Measurements from ENCODE around the gene HUWE1.

HUWE1 gene

GRCh38 chrX:53688300-53688699 lies 1.8 kb upstream of the HUWE1 start:
- no peak for DNase-seq

- DNase-seq: no peak
Measured at GRCh38 chrX:53685711-53686110, 808 bp downstream of the HUWE1 start.

DNA sequence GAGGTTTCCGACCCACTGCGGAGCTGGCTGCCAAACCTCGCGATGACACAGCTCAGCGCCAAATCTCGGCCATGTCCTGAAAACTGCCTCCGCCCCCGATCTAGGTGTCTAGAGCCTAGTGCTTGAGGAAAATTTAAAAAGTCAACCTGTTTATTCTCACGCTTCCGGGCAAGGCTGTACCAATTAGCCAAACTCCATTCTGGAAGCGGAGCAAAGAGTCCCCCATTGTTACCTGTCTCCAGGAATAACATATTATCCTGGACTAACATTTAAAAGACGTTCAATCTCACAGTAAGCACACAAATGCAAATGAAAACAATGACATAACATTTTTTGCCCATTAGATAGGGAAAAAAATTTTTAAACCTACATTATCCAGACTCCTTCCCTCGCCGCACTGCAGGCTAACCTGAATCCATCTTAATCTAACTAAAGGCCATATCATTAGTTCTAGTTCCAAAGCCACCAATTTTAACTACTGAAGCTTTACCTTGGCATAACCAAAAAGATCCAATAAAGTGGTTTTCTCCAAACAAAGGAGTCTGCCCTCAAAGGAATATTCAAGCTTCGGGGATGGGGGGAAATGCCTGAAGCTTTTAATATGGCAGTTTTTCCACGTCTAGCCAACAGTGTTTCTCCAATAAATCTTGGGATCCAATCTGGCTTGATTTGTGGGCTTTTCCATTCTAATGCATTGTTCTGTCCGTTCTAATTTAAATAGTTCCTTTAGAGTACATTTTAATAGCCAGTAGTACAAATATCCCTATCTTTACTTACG lies 1.9 kb downstream of the HUWE1 start:
- no peak for DNase-seq

DNA sequence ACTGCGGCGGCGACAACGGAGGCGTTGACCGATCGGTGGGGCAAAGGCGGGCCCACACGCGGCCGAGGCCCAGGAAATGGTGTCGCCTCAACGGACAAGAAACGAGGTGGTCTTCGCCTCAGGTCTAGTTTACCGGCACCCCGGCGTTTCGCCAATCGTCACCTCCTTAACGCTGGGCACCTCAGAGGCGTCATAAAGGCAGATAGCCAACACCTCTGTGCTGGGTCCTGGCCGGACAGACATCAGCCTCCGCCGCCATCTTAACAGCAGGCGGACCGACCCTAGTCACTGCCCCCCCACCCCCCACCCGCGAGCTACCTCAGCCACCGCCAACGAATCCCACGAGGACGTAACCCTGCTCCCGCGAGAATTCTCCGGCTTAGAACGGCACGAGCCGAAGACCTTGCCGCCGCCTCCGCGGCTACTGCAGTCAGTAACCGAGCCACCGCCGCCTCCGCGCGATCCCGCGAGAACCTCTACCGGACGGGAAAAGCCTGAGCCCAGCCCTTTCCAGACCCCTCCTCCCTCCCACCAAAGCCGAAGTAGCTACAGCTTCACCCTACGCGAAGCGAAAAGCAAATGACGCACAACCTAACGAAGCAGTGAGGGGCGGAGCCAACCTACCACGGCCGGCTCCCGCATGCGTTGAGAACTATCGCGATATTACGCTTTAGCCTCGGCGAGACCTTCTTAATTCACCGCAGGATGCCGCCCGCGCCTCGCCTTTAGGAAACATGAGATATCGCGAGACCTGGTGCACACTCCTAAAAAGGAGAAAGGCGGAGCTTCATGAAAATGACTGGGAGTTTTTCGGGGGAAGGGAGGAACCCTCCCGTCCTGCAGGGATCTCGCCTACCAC lies 2.7 kb downstream of the HUWE1 start:
- DNase-seq: peak; percentile 16 to 97 (median 82)

DNA sequence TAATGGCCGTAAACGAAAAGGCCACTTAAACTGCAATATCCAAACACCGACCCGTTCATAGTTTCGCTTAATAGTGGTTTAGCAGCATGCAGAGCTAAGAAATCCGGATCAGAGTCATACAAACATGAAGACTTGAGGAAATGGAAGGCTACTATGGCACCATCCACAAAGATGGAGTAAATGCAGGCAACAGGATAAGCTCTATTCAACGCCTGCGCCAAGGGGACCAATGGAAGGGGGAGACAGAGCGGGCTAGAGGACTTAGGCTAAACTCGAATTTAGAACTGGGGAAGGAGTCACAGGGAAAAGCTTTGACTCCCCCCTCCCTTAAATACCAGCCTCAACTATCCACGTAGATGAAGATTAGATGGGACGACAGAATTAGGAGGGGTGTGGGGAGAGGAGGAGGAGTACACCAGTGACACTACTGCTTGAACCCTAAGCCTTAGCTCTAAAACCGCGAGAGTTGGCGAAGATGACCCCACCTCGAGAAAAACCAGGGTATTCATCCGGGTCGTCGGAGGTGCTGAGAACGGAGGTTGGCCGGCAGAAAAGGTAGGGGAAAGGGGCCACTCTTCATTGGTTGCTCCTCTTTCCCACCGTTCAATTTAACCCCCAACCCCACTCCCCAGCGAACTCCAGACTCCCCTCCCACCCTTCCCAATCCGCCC lies 3.5 kb downstream of the HUWE1 start:
- DNase-seq: peak in 4 of 14 donors; percentile 6 to 44 (median 20)

DNA sequence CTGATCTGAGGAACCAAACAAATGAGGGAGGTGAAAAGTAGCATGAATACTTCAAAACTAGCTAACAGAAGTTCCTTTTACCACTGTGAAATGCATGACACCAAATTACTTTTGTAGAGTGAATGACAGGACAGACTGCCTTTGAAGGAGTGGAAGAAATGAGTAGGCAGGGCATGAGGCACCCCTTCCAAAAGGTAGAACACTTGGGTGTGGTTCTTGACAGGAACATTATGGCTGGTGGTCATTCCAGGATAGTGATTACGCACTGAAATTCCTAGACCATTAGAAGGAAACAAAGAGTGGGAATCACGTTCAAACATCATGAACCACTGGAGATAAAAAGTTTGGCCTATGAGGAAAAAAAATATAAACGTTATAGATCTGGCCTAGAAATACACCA lies 4.9 kb downstream of the HUWE1 start:
- DNase-seq: no peak

DNA sequence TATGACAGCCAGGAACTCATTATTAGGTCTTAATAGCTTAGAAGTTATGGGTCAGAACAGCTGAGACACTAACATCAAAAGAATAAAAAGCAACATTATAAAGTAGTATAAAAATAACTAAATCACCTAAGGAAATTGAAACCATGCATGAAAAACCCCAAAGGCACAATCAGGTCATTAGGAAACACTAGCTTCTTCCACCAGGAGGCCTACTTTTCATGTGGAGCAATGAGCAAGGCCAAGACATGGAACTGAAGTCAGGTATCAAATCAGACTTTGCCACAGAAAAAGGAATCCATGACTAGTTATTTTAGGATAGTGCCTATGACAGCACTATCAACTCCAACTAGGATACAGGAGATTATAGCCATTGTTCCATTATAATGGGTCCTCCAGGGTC lies 7.9 kb downstream of the HUWE1 start:
- DNase-seq: no peak

GRCh38 chrX:53677286-53677685 lies 9.2 kb downstream of the HUWE1 start:
- no peak for DNase-seq

GRCh38 chrX:53674581-53674980 lies 11.9 kb downstream of the HUWE1 start:
- DNase-seq: no peak

DNA sequence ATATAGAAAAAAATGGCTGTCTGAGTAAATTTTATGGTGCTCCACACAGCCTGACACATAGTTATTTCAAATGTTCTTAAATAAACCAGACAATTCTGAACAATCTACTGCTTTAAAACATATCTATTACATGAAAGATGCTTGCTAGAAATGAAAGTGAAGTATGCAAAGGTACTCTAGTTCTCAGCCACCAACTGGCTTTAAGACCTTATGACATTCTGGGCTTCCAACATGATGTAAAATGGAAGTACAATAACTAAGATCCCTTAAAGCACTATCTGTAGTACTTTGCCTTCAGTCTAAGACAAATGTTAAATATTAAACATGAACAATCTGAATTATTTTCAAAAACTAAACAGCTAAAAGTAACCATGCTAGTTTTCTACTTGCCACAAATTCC lies 17.3 kb downstream of the HUWE1 start:
- no peak for DNase-seq

DNA sequence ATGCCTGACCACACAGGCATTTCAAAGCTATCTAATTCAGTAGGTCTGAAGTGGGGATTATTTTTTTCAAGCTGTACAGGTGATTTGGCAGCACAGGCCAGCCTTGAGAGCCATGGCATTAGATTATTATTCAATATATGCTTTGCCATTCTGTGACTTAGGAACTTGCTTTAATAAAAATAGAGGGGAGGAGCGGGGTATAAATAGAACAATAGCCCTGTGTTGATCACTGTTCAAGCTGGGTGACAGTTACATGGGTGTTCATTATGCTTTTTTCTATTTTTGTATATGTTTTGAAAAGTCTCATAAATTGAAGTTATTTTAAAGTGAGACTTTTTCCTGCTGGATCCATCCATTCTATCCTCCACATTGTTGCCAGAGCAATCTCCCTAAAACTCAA lies 20.3 kb downstream of the HUWE1 start:
- DNase-seq: no peak

- DNase-seq: no peak
Measured at GRCh38 chrX:53660004-53660403, 26.5 kb downstream of the HUWE1 start.

- no peak for DNase-seq
Measured at GRCh38 chrX:53659039-53659438, 27.5 kb downstream of the HUWE1 start.

- DNase-seq: no peak
Measured at GRCh38 chrX:53656845-53657244, 29.7 kb downstream of the HUWE1 start.

- DNase-seq: no peak
Measured at GRCh38 chrX:53654376-53654775, 32.1 kb downstream of the HUWE1 start.

- DNase-seq: no peak
Measured at GRCh38 chrX:53644751-53645150, 41.8 kb downstream of the HUWE1 start.

- DNase-seq: no peak
Measured at GRCh38 chrX:53642337-53642736, 44.2 kb downstream of the HUWE1 start.

- no peak for DNase-seq
Measured at GRCh38 chrX:53639257-53639656, 47.3 kb downstream of the HUWE1 start.

DNA sequence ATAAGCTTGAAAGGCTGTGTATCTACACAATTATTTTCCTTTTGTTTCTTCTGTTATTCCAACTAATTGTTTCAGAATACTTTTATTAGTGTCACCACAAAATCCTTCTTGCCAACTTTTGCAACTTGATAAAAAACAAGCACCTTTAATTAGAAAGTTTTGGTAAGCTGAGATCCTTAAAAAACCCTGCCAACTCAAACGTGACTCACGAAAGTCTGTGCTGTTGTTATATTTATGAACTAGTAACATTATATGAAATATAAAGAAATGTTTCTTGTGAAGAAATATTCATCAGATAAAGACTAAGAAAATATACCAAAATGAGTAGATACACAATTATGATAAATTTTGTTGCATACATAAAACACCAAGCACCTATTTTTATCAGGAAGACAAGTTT lies 49.0 kb downstream of the HUWE1 start:
- DNase-seq: no peak

DNA sequence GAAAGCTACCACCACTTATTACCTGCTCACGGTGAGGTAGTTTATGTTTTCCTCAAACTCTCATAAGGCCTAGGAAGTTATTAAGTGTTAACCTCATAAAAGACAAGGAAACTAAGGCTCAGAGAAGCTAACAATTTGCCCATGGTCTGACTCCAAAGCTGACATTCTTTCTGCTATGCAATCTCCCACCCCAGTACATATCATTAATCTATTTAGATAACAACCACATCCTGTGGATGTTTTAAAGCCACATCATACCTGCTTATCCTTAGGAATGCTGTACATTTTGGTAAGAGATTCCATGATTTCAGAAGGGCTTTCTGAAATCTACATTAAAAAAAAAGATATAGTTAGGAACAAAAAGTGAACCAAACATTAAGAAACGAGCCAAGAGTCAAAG lies 55.4 kb downstream of the HUWE1 start:
- DNase-seq: no peak

GRCh38 chrX:53630261-53630660 lies 56.3 kb downstream of the HUWE1 start:
- no peak for DNase-seq

DNA sequence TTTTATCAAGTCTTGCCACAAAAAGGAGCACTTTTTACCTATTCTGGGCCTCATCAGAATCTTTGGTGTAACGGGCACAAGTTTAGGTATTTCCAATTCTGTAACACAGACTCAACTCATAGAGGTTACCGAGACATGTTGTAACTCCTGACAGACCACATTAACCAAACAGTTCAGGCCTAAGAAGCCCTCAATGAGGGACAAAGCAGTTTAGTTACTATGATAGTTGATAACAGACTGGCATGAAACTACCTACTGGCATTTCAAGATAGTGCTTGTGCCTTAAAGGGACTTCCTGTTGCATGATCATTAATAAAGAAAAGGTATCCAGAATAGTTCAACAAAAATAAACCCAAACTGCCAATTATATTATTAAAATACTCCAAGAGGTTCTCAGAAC lies 64.1 kb downstream of the HUWE1 start:
- no peak for DNase-seq

DNA sequence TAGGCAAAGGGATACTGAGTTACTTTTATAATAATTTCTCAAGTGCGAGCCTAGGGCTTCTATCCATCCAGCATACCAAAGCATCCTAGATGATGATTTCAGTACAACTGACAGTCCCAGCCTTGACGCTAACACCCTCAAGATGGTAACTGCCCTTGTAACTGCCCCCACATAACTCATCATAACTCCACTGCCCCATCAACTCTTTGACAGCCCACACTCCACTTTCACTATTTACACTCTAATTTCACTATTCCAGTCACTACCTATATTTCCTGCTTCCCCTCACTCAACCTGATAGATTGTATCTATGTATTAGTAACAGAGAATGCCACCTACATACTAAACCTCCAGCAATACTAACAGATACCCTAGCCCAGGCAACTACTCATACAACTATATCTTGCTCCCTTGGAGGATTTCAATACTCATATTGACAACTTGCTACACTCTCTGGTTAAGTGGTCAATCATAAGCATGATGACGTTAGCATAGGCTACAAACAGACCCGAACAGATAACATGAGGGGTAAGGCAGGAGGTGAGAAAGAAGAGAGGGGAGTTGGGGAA lies 65.0 kb downstream of the HUWE1 start:
- DNase-seq: no peak

All from C1 segment of cervical spinal cord (tissue), 14 donors.